Measurements from ENCODE around the gene ALB. TPM values are rescaled to one million over a fixed set of nuclear protein-coding genes. Genes with fewer than 3 reads are reported as not detected.

ALB gene
- total RNA-seq, 1 experiment from 2014 or later = 0.22 TPM

GRCh38 chr4:73411731-73412414 is 7.8 kb downstream of the ALB start:
- H3K79me2 ChIP-seq (ENCODE audit: low read length) = no peaks in the 10 kb centered on the region
- H3F3A ChIP-seq (ENCODE audit: low read length, unreplicated experiment) = no peaks in the 10 kb centered on the region
- H3K36me3 ChIP-seq (ENCODE audit: low read depth, low read length) = no peaks in the 10 kb centered on the region
- ChIA-PET POLR2A (ENCODE audit: unreplicated experiment) (no interaction called here), CTCF (no interaction called here)
- H3K4me2 ChIP-seq (ENCODE audit: low read length) = no peak overlapping the region
- no peak overlapping the region for H3K4me3 ChIP-seq (ENCODE audit: low read length)
- intact Hi-C loops (cut with micrococcal nuclease) = no loop called here
- no peaks in the 10 kb centered on the region for H3K4me1 ChIP-seq (ENCODE audit: insufficient read depth, low read length)
- no peak overlapping the region for H3K27ac ChIP-seq (ENCODE audit: low read length)
- no peak overlapping the region for H3K9ac ChIP-seq (ENCODE audit: low read length)
- no peak overlapping the region for H2AFZ ChIP-seq (ENCODE audit: low read length)
- no peaks in the 10 kb centered on the region for H3K9me2 ChIP-seq (replicated peaks; ENCODE audit: low read length)
- no peaks in the 10 kb centered on the region for H3K9me3 ChIP-seq (ENCODE audit: low read length)
- ATAC-seq (no peak), DNase-seq (no peak)
- H3K27me3 ChIP-seq (ENCODE audit: low read length) = peaks cover 79% of the 10 kb centered on the region
- H4K20me1 ChIP-seq (ENCODE audit: low read length) = no peaks in the 10 kb centered on the region
- TF ChIP-seq, protein P1, sequence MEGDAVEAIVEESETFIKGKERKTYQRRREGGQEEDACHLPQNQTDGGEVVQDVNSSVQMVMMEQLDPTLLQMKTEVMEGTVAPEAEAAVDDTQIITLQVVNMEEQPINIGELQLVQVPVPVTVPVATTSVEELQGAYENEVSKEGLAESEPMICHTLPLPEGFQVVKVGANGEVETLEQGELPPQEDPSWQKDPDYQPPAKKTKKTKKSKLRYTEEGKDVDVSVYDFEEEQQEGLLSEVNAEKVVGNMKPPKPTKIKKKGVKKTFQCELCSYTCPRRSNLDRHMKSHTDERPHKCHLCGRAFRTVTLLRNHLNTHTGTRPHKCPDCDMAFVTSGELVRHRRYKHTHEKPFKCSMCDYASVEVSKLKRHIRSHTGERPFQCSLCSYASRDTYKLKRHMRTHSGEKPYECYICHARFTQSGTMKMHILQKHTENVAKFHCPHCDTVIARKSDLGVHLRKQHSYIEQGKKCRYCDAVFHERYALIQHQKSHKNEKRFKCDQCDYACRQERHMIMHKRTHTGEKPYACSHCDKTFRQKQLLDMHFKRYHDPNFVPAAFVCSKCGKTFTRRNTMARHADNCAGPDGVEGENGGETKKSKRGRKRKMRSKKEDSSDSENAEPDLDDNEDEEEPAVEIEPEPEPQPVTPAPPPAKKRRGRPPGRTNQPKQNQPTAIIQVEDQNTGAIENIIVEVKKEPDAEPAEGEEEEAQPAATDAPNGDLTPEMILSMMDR (conservative IDR thresholded peaks at IDR 0.05; ENCODE audit: low read depth, low read length) = no peak
- TF ChIP-seq EZH2phosphoT487 (IDR thresholded peaks at IDR 0.05; ENCODE audit: borderline replicate concordance, low read length) (no peak), EZH2 (IDR thresholded peaks at IDR 0.05; ENCODE audit: low read length, unreplicated experiment) (no peak)
- BruUV-seq (replicated peaks) = no TSS peak

DNA sequence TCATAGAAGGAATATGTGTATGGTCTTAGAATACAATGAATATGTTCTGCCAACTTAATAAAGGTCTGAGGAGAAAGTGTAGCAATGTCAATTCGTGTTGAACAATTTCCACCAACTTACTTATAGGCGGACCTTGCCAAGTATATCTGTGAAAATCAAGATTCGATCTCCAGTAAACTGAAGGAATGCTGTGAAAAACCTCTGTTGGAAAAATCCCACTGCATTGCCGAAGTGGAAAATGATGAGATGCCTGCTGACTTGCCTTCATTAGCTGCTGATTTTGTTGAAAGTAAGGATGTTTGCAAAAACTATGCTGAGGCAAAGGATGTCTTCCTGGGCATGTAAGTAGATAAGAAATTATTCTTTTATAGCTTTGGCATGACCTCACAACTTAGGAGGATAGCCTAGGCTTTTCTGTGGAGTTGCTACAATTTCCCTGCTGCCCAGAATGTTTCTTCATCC is 9.2 kb downstream of the ALB start:
- ChIA-PET POLR2A (ENCODE audit: unreplicated experiment) (no interaction called here), CTCF (no interaction called here)
- peaks cover 83% of the 10 kb centered on the region for H3K27me3 ChIP-seq (ENCODE audit: low read length)
- H3K27ac ChIP-seq (ENCODE audit: low read length) = no peak overlapping the region
- no peaks in the 10 kb centered on the region for H3K9me2 ChIP-seq (replicated peaks; ENCODE audit: low read length)
- H3K4me2 ChIP-seq (ENCODE audit: low read length) = no peak overlapping the region
- ATAC-seq (no peak), DNase-seq (no peak)
- no peaks in the 10 kb centered on the region for H3K36me3 ChIP-seq (ENCODE audit: low read depth, low read length)
- intact Hi-C loops (cut with micrococcal nuclease) = no loop called here
- no peaks in the 10 kb centered on the region for H3K79me2 ChIP-seq (ENCODE audit: low read length)
- no peaks in the 10 kb centered on the region for H3K9me3 ChIP-seq (ENCODE audit: low read length)
- H3K4me3 ChIP-seq (ENCODE audit: low read length) = no peak overlapping the region
- H3K9ac ChIP-seq (ENCODE audit: low read length) = no peak overlapping the region
- H3K4me1 ChIP-seq (ENCODE audit: insufficient read depth, low read length) = no peaks in the 10 kb centered on the region
- H3F3A ChIP-seq (ENCODE audit: low read length, unreplicated experiment) = no peaks in the 10 kb centered on the region
- H4K20me1 ChIP-seq (ENCODE audit: low read length) = no peaks in the 10 kb centered on the region
- BruUV-seq (replicated peaks) = no TSS peak
- H2AFZ ChIP-seq (ENCODE audit: low read length) = no peak overlapping the region
- no peak for TF ChIP-seq EZH2phosphoT487 (IDR thresholded peaks at IDR 0.05; ENCODE audit: borderline replicate concordance, low read length)
- no peak for TF ChIP-seq EZH2 (IDR thresholded peaks at IDR 0.05; ENCODE audit: low read length, unreplicated experiment)
- TF ChIP-seq, protein P1 (conservative IDR thresholded peaks at IDR 0.05; ENCODE audit: low read depth, low read length) = no peak

DNA sequence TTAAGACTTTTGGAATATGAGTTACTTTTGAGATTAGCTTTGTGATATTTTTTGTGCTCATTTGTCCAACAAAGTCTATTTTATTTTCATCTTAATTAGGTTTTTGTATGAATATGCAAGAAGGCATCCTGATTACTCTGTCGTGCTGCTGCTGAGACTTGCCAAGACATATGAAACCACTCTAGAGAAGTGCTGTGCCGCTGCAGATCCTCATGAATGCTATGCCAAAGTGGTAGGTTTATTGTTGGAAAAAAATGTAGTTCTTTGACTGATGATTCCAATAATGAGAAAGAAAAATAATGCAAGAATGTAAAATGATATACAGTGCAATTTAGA is 10.8 kb downstream of the ALB start:
- Histone ChIP-seq H3K36me3 (ENCODE audit: low read depth, low read length) (no peaks in the 10 kb centered on the region), H4K20me1 (ENCODE audit: low read length) (no peaks in the 10 kb centered on the region), H3K79me2 (ENCODE audit: low read length) (no peaks in the 10 kb centered on the region), H3K27ac (ENCODE audit: low read length) (no peak overlapping the region), H3K27me3 (ENCODE audit: low read length) (peaks cover 84% of the 10 kb centered on the region), H2AFZ (ENCODE audit: low read length) (no peak overlapping the region), H3K4me2 (ENCODE audit: low read length) (no peak overlapping the region), H3F3A (ENCODE audit: low read length, unreplicated experiment) (no peaks in the 10 kb centered on the region), H3K9ac (ENCODE audit: low read length) (no peak overlapping the region), H3K4me1 (ENCODE audit: insufficient read depth, low read length) (no peaks in the 10 kb centered on the region), H3K9me2 (replicated peaks; ENCODE audit: low read length) (no peaks in the 10 kb centered on the region), H3K4me3 (ENCODE audit: low read length) (no peak overlapping the region), H3K9me3 (ENCODE audit: low read length) (no peaks in the 10 kb centered on the region)
- DNase-seq (no peak), ATAC-seq (no peak)
- TF ChIP-seq EZH2 (IDR thresholded peaks at IDR 0.05; ENCODE audit: low read length, unreplicated experiment) (no peak), EZH2phosphoT487 (IDR thresholded peaks at IDR 0.05; ENCODE audit: borderline replicate concordance, low read length) (no peak)
- TF ChIP-seq, protein P1 (conservative IDR thresholded peaks at IDR 0.05; ENCODE audit: low read depth, low read length) = no peak
- ChIA-PET CTCF (no interaction called here), POLR2A (ENCODE audit: unreplicated experiment) (interaction anchor here (0.5 kb wide), 1 partner anchor 63 kb away, joined by 5 read pairs; no protein-coding TSS in a partner anchor)
- BruUV-seq (replicated peaks) = no TSS peak
- intact Hi-C loops (cut with micrococcal nuclease) = no loop called here

Measured in PC-3 (cell line).